AG08396 (cell line): ENCODE measurements around the gene TRPM3.

Source experiments
- DNase-seq: peaks from one replicate; pipeline ENCODE4 v3.0.0; 2012; ENCODE audit warnings: low spot score, mixed read lengths

The TRPM3 gene

GRCh38 chr9:70517926-70518610 lies 603.4 kb downstream of the TRPM3 start:
- DNase-seq, result no peak

- DNase-seq, result no peak
These were observed 607.1 kb downstream of the TRPM3 start for GRCh38 chr9:70514273-70514672.

- no peak for DNase-seq
These were observed 609.6 kb downstream of the TRPM3 start for GRCh38 chr9:70511858-70512257.

- no peak for DNase-seq
These were observed 611.2 kb downstream of the TRPM3 start for GRCh38 chr9:70510157-70510770.

- no peak for DNase-seq
These were observed 615.3 kb downstream of the TRPM3 start for GRCh38 chr9:70506159-70506558.

GRCh38 chr9:70504834-70505233 lies 616.6 kb downstream of the TRPM3 start:
- no peak for DNase-seq

GRCh38 chr9:70502690-70503089 lies 618.7 kb downstream of the TRPM3 start:
- DNase-seq, result no peak

GRCh38 chr9:70500793-70501192 lies 620.6 kb downstream of the TRPM3 start:
- no peak for DNase-seq

- no peak for DNase-seq
These were observed 621.8 kb downstream of the TRPM3 start for GRCh38 chr9:70499621-70500020.

- DNase-seq, result no peak
These were observed 622.6 kb downstream of the TRPM3 start for GRCh38 chr9:70498866-70499265.

- no peak for DNase-seq
These were observed 625.2 kb downstream of the TRPM3 start for GRCh38 chr9:70496244-70496643.

- no peak for DNase-seq
These were observed 625.9 kb downstream of the TRPM3 start for GRCh38 chr9:70495514-70495913.

GRCh38 chr9:70494221-70494620 lies 627.2 kb downstream of the TRPM3 start:
- DNase-seq, result no peak

GRCh38 chr9:70493029-70493428 lies 628.4 kb downstream of the TRPM3 start:
- DNase-seq, result no peak

GRCh38 chr9:70492319-70492777 lies 629.1 kb downstream of the TRPM3 start:
- no peak for DNase-seq

GRCh38 chr9:70491426-70492318 lies 629.7 kb downstream of the TRPM3 start:
- no peak for DNase-seq

- DNase-seq, result no peak
These were observed 630.9 kb downstream of the TRPM3 start for GRCh38 chr9:70490478-70490877.

GRCh38 chr9:70488793-70489105 lies 632.7 kb downstream of the TRPM3 start:
- DNase-seq, result no peak

GRCh38 chr9:70488098-70488792 lies 633.2 kb downstream of the TRPM3 start:
- no peak for DNase-seq

- DNase-seq, result no peak
These were observed 635.3 kb downstream of the TRPM3 start for GRCh38 chr9:70486127-70486526.

- DNase-seq, result no peak
These were observed 636.1 kb downstream of the TRPM3 start for GRCh38 chr9:70485273-70485858.
